NK-92 (cell line): ENCODE results near the gene DLL1.

ENCODE experiments used
- DNase-seq: peaks from one replicate; lab custom pipeline; 2025; ENCODE audit not compliant: unreplicated experiment; lab: John Stamatoyannopoulos, UW

DLL1 gene

DNA sequence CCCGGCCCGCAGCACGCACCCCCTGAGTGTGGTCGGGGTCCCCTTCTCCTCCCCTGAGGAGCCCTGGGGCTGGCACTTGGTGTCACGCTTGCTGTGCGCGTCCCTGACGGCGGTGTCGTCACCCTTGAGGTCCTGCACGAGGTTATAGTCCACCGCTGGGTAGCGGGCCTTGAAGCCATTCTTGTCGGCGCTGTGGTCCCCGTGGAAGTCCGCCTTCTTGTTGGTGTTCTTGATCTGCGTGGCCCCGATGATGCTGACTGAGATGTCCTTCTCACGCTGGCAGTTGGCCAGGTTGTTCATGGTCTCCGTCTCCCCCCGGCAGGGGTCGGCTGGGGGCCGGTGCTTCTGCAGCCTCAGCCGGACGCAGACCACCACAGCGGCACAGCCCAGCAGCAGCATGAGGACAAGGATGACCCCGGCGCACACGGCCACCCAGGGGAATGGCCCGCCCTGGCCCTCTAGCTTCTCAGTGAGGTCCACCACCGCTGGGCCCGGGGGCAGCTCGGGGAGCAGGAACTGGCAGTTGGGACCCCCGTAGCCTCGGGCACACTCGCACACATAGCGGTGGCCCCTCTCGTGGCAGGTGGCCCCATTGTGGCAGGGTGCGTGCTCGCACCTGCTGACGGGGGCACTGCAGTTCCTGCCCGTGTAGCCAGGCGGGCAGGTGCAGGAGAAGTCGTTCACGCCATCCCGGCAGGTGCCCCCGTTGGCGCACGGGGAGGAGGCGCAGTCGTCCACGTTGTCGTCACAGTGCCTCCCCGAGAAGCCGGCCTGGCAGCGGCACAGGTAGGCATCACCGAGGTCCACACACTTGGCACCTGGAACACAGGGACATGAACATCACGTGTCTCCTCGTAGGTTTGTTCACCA is 7.4 kb downstream of the DLL1 start:
- DNase-seq = no peak

GRCh38 chr6:170282512-170283158 is 8.2 kb downstream of the DLL1 start:
- DNase-seq = no peak

- DNase-seq = no peak
Measured at GRCh38 chr6:170281331-170282292, 9.3 kb downstream of the DLL1 start.

DNA sequence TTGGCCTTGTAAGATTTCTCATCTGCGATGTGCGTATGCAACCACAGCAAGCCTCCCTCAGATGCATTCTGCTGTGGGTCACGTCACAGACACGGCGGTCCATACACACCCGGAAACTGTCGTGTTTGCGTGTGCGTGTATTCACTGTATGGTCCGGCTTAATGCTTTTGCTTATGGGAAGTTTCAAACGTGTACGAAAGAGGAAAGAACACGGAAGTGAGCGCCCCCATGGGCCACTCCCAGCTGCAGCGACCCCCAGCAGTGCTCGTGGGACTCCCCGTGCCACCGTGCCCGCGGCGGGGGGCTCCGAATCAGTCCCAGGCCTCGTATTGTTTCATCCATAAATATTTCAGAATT is 10.2 kb downstream of the DLL1 start:
- DNase-seq = no peak

GRCh38 chr6:170279977-170280688 is 10.7 kb downstream of the DLL1 start:
- DNase-seq = no peak

DNA sequence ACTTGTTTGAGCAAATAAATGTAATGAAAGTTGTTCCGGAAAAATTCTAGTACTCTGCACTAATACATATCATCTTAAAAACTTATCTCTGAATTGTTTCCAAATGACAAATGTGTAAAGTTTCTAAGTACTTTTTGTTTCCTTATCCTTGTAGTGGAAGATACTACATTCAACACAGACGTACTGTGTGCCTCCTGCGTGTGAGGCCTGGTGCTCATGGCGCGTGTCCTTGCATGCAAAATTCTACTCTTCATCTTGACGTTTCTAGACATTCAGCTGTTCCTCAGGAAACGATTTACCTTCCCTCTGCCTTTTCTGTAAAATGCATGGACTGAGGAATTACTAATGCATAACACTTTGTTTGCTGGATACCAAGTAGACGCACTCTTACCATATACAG is 11.5 kb downstream of the DLL1 start:
- no peak for DNase-seq

DNA sequence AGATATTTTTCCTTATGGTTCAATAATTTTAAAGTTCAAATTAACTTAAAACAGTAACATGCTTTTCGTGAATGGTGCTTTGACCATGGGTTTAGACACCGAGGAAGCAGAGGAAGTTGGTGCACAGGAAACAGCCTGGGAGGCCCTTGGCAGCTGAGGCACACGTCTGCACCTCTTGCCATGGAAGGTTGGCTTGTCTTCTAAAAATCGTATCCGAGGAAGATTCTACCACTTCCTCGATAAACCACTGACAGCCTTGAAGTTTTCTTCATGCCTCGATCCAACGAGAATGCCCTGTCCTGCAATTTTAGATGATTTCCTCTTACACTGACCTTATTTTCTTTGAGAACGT is 12.2 kb downstream of the DLL1 start:
- no peak for DNase-seq

- no peak for DNase-seq
Measured at GRCh38 chr6:170277893-170278742, 12.8 kb downstream of the DLL1 start.

DNA sequence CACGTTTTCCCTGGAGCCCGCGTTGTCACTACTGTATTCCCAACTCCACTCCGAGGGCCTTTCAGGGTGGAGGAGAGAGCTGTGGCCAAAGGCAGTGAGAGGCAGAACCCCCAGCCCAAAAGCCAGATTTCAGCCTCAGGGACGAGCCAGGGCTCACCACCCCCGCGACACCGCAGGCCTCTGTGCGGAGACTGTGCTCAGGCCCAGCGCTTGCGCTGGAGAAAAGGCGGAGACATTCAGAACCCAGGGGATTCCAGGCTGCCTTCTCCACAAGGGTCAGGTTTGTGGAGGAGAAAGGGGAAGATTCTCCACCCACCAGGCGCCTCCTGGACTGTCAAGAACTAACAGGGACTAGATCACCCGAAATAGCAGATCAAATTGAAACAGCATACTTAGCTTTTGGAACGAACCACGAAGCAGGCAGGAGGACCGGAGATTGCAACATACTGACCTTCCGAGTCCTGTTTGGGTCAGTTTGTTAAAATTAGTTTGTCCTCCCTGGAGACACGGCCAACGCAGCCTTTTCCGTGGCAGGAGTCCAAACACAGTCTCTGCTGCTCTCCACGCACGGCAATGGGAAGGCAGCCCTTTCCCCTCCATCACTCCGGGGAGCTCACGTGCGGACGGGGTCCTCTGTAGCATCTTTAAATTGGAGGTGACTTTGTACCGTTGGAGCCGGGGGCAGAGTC is 14.4 kb downstream of the DLL1 start:
- DNase-seq = no peak

- no peak for DNase-seq
Measured at GRCh38 chr6:170274713-170275560, 15.9 kb downstream of the DLL1 start.

DNA sequence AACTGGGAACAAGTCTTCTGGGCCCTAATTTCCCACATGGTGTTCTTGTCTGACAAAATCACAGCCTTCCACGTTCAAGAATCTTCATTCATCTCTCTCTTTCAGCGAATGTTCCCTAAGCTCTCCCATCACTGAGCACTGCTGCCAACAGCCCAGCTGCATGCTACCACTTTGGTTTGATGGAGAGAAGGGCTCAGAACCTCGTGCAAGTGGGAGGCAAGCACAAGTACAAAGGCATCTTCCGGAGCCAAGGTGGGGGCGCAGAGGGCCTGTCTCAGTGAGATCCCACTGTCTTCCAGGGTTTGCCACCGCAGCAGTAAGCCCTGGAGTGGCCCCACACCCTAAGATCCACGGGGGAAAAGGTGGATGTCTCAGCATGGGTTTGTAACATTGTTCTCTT is 17.2 kb downstream of the DLL1 start:
- no peak for DNase-seq

DNA sequence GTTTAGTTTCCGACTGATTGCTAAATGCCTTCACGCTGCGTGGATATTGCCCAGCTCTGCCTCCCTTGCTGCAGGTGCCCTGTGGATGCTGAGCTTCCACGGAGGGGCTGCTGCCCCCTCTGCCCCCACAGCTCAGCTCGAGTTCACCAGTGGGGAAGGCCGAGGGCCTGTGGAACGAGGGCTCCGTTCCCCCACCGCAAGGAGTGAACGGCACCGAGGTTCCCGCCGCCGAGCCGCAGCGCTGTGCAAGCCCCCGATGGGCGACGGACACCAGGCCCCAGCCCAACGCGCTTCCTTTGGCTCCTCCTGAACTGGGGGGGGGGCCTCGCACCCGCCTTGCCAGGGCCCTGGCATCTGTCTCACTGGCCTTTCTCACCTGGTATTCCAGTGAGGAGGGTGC is 17.7 kb downstream of the DLL1 start:
- no peak for DNase-seq

GRCh38 chr6:170272341-170273065 is 18.4 kb downstream of the DLL1 start:
- no peak for DNase-seq

- no peak for DNase-seq
Measured at GRCh38 chr6:170271771-170272314, 19.0 kb downstream of the DLL1 start.

GRCh38 chr6:170270984-170271593 is 19.8 kb downstream of the DLL1 start:
- DNase-seq = no peak

GRCh38 chr6:170269846-170270541 is 20.9 kb downstream of the DLL1 start:
- no peak for DNase-seq
